Measurements from ENCODE around the gene HOXD3. TPM values are rescaled to one million over a fixed set of nuclear protein-coding genes. Genes with fewer than 3 reads are reported as not detected.

HOXD3 gene
- total RNA-seq, 2 donors from 2014 or later = not detected

- Mint-ChIP-seq H3K9me3 (no peaks in the 10 kb centered on the region), H3K27ac (no peak overlapping the region), H3K4me3 (no peak overlapping the region), H3K27me3 (peaks cover 61% of the 10 kb centered on the region), H3K4me1 (peaks cover 4% of the 10 kb centered on the region), H3K36me3 (ENCODE audit: low read depth) (peaks cover 6% of the 10 kb centered on the region)
- no peak for ATAC-seq (replicated peaks)
These were observed 1.1 kb downstream of the HOXD3 start for GRCh38 chr2:176158186-176158591.

GRCh38 chr2:176158855-176159662 lies 2.0 kb downstream of the HOXD3 start:
- H3K4me3 Mint-ChIP-seq = no peak overlapping the region
- H3K9me3 Mint-ChIP-seq = peaks cover under 1% of the 10 kb centered on the region
- H3K36me3 Mint-ChIP-seq (ENCODE audit: low read depth) = peaks cover 6% of the 10 kb centered on the region
- no peak for ATAC-seq (replicated peaks)
- peaks cover 4% of the 10 kb centered on the region for H3K4me1 Mint-ChIP-seq
- no peak overlapping the region for H3K27ac Mint-ChIP-seq
- H3K27me3 Mint-ChIP-seq = peaks cover 66% of the 10 kb centered on the region

GRCh38 chr2:176159663-176160250 lies 2.6 kb downstream of the HOXD3 start:
- Mint-ChIP-seq H3K9me3 (peaks cover 3% of the 10 kb centered on the region), H3K4me1 (peaks cover 4% of the 10 kb centered on the region), H3K27me3 (peaks cover 63% of the 10 kb centered on the region), H3K36me3 (ENCODE audit: low read depth) (peaks cover 6% of the 10 kb centered on the region), H3K4me3 (no peak overlapping the region), H3K27ac (no peak overlapping the region)
- no peak for ATAC-seq (replicated peaks)

- H3K4me1 Mint-ChIP-seq = peaks cover 4% of the 10 kb centered on the region
- no peak overlapping the region for H3K27ac Mint-ChIP-seq
- no peak for ATAC-seq (replicated peaks)
- H3K4me3 Mint-ChIP-seq = no peak overlapping the region
- peaks cover 3% of the 10 kb centered on the region for H3K9me3 Mint-ChIP-seq
- H3K36me3 Mint-ChIP-seq (ENCODE audit: low read depth) = peaks cover 6% of the 10 kb centered on the region
- H3K27me3 Mint-ChIP-seq = peaks cover 61% of the 10 kb centered on the region
These were observed 3.3 kb downstream of the HOXD3 start for GRCh38 chr2:176160251-176160985.

GRCh38 chr2:176160986-176161824 lies 4.1 kb downstream of the HOXD3 start:
- no peak overlapping the region for H3K27ac Mint-ChIP-seq
- H3K4me3 Mint-ChIP-seq = no peak overlapping the region
- H3K9me3 Mint-ChIP-seq = peaks cover 3% of the 10 kb centered on the region
- H3K36me3 Mint-ChIP-seq (ENCODE audit: low read depth) = peaks cover 6% of the 10 kb centered on the region
- H3K4me1 Mint-ChIP-seq = peaks cover 4% of the 10 kb centered on the region
- H3K27me3 Mint-ChIP-seq = peaks cover 62% of the 10 kb centered on the region
- no peak for ATAC-seq (replicated peaks)

GRCh38 chr2:176161825-176162626 lies 4.9 kb downstream of the HOXD3 start:
- Mint-ChIP-seq H3K36me3 (ENCODE audit: low read depth) (peaks cover 6% of the 10 kb centered on the region), H3K9me3 (peaks cover 3% of the 10 kb centered on the region), H3K4me1 (peaks cover 4% of the 10 kb centered on the region), H3K27me3 (peaks cover 65% of the 10 kb centered on the region), H3K27ac (no peak overlapping the region), H3K4me3 (no peak overlapping the region)
- ATAC-seq (replicated peaks) = no peak

- no peak overlapping the region for H3K4me3 Mint-ChIP-seq
- no peak for ATAC-seq (replicated peaks)
- H3K36me3 Mint-ChIP-seq (ENCODE audit: low read depth) = peaks cover 6% of the 10 kb centered on the region
- peaks cover 67% of the 10 kb centered on the region for H3K27me3 Mint-ChIP-seq
- H3K9me3 Mint-ChIP-seq = peaks cover 3% of the 10 kb centered on the region
- peaks cover 4% of the 10 kb centered on the region for H3K4me1 Mint-ChIP-seq
- no peak overlapping the region for H3K27ac Mint-ChIP-seq
These were observed 6.0 kb downstream of the HOXD3 start for GRCh38 chr2:176162911-176163671.

- no peak overlapping the region for H3K4me3 Mint-ChIP-seq
- peaks cover 3% of the 10 kb centered on the region for H3K9me3 Mint-ChIP-seq
- H3K27ac Mint-ChIP-seq = no peak overlapping the region
- H3K27me3 Mint-ChIP-seq = peaks cover 65% of the 10 kb centered on the region
- ATAC-seq (replicated peaks) = no peak
- H3K36me3 Mint-ChIP-seq (ENCODE audit: low read depth) = peaks cover 6% of the 10 kb centered on the region
- peaks cover 4% of the 10 kb centered on the region for H3K4me1 Mint-ChIP-seq
These were observed 6.6 kb downstream of the HOXD3 start for GRCh38 chr2:176163672-176164056.

- H3K4me1 Mint-ChIP-seq = peaks cover 4% of the 10 kb centered on the region
- peaks cover 6% of the 10 kb centered on the region for H3K36me3 Mint-ChIP-seq (ENCODE audit: low read depth)
- no peak overlapping the region for H3K4me3 Mint-ChIP-seq
- peaks cover 65% of the 10 kb centered on the region for H3K27me3 Mint-ChIP-seq
- no peak for ATAC-seq (replicated peaks)
- H3K27ac Mint-ChIP-seq = no peak overlapping the region
- peaks cover 3% of the 10 kb centered on the region for H3K9me3 Mint-ChIP-seq
These were observed 7.1 kb downstream of the HOXD3 start for GRCh38 chr2:176164201-176164600.

- ATAC-seq (replicated peaks) = no peak
- peaks cover 3% of the 10 kb centered on the region for H3K9me3 Mint-ChIP-seq
- no peak overlapping the region for H3K4me3 Mint-ChIP-seq
- no peak overlapping the region for H3K27ac Mint-ChIP-seq
- peaks cover 70% of the 10 kb centered on the region for H3K27me3 Mint-ChIP-seq
- peaks cover 6% of the 10 kb centered on the region for H3K36me3 Mint-ChIP-seq (ENCODE audit: low read depth)
- H3K4me1 Mint-ChIP-seq = peaks cover 4% of the 10 kb centered on the region
These were observed 7.7 kb downstream of the HOXD3 start for GRCh38 chr2:176164611-176165369.

GRCh38 chr2:176165370-176166050 lies 8.4 kb downstream of the HOXD3 start:
- H3K9me3 Mint-ChIP-seq = peaks cover 3% of the 10 kb centered on the region
- ATAC-seq (replicated peaks) = no peak
- H3K36me3 Mint-ChIP-seq (ENCODE audit: low read depth) = peaks cover 6% of the 10 kb centered on the region
- peaks cover 74% of the 10 kb centered on the region for H3K27me3 Mint-ChIP-seq
- H3K27ac Mint-ChIP-seq = no peak overlapping the region
- H3K4me3 Mint-ChIP-seq = no peak overlapping the region
- H3K4me1 Mint-ChIP-seq = peaks cover 4% of the 10 kb centered on the region

- Mint-ChIP-seq H3K36me3 (ENCODE audit: low read depth) (peaks cover 3% of the 10 kb centered on the region), H3K4me1 (no peaks in the 10 kb centered on the region), H3K9me3 (peaks cover 3% of the 10 kb centered on the region), H3K4me3 (no peak overlapping the region), H3K27me3 (peaks cover 74% of the 10 kb centered on the region), H3K27ac (no peak overlapping the region)
- no peak for ATAC-seq (replicated peaks)
These were observed 9.2 kb downstream of the HOXD3 start for GRCh38 chr2:176166272-176166671.

Measured in activated T-helper 17 cell treated with anti-CD3 and anti-CD28 coated beads, Interleukin-2, amount 50 U/mL, for 72 hours (primary cell).